Stimulated activated CD4-positive, alpha-beta T cell treated with anti-CD3 and anti-CD28 coated beads, Interleukin-1b, Interleukin-23, amount 100 ng/mL, for 48 hours (primary cell): ENCODE measurements around the gene LYRM4.
"Not testable (repeated sequence)": the region's sequence is repeated elsewhere in the genome, so short reads cannot be mapped to it uniquely, and the experiment has no call there.

ENCODE experiments used
- DNase-seq: peaks from one replicate; pipeline ENCODE4 v3.0.0-alpha.2; 2020

The LYRM4 gene

DNA sequence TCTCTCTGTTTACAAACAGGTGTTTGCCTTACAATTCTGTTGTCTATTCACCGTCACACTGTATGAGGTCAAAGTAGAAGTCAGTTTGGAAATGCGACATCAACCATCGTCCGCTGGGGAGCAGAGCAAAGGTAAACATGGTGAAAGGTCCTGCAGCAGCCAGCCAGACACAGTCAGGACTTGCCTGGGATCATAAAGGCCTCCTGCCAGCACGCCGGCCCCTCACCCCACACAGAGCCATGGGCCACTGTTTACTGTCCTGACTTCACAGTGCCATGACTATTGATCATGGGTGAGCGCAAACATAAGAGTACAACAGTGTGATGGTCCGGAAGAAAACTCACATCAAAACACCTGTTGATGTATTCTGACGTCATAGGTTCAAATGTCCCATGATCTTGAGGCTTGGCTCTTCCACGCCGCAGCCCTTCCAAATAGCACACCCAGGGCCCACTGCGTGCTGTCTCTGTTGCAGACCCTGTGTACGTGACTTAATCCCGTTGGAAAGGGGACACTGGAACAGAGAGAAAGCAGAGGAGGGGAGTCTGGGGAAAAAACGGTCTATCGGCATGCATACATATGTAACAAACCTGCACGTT is 192.5 kb downstream of the LYRM4 start:
- DNase-seq = no peak

DNA sequence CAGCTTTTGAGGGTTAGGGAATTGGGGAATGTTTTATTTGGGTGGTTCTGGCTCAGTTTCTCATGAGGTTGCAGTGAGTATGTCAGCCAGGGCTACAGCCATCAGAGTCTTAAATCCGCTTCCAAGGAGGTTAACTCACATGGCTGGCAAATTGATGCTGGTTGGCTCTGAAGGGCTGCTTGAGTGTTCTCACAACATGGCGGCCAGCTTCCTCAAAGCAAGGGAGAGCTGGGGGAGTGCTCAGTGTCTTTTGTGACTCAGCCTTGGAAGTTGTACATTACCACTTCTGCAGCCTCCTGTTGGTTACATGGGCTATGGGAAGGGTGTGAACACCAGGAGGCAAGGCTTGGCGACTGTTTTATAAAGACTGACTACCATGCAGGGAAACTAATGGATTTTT is 193.4 kb downstream of the LYRM4 start:
- DNase-seq = no peak

- no peak for DNase-seq
Observed at GRCh38 chr6:5066456-5067093, 194.2 kb downstream of the LYRM4 start.

GRCh38 chr6:5063617-5064016 is 197.1 kb downstream of the LYRM4 start:
- no peak for DNase-seq

GRCh38 chr6:5061152-5061551 is 199.6 kb downstream of the LYRM4 start:
- DNase-seq = no peak

DNA sequence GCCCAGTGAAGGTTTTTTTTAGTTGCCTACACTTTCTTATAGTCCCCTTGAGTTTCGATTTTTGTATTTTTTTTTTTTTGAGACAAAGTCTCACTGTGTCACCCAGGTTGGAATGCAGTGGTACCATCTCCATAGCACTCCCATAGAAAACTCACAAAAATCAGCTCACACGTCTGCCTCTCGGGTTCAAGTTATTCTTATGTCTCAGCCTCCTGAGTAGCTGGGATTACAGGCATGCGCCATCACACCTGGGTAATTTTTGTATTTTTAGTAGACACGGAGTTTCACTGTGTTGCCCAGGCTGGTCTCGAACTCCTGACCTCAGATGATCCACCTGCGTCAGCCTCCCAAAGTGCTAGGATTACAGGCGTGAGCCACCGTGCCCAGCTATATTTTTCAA is 200.3 kb downstream of the LYRM4 start:
- not testable (repeated sequence) for DNase-seq

DNA sequence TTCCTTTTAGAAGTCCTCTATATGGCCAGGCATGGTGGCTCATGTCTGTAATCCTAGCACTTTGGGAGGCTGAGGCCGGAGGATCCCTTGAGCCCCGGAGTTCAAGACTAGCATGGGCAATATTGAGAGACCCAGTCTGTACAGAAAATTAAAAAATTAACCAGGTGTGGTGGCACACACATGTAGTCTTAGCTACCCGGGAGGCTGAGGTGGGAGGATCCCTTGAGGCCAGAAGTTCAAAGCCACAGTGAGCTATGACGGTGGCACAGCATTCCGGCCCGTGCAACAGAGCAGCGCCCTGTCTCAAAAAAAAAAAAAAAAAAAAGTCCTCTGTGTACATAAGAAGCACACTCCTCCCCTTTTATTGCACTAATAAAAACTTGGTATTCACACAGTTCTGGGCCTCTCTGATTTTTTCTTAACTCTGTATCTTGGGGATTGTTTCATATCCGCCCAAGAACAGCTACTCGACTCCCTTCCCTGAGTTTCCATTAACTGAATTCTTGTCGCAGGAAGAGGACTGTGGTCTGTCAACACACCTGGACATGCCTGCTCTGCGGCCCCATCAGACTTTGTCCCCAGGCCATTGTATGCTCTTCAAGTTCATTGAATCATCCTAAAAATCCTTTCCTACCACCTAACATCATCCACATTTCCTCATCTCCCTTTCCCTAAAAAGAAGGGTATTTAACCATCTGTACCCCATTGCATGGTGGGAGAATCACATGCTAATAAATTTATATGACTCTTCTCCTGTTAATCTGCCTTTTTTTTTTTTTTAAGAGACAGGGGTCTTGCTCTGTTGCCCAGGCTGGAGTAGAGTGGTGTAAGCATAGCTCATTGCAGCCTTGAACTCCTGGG is 201.5 kb downstream of the LYRM4 start:
- DNase-seq = no peak
